IPS DF 4.7 (cell line): Measurements from ENCODE around the gene S100A13.

Experiments
- DNase-seq: peaks from one replicate; pipeline ENCODE4 v3.0.0-alpha.2; 2013; ENCODE audit warnings: low spot score; ENCODE audit errors: extremely low read depth

Gene S100A13

DNA sequence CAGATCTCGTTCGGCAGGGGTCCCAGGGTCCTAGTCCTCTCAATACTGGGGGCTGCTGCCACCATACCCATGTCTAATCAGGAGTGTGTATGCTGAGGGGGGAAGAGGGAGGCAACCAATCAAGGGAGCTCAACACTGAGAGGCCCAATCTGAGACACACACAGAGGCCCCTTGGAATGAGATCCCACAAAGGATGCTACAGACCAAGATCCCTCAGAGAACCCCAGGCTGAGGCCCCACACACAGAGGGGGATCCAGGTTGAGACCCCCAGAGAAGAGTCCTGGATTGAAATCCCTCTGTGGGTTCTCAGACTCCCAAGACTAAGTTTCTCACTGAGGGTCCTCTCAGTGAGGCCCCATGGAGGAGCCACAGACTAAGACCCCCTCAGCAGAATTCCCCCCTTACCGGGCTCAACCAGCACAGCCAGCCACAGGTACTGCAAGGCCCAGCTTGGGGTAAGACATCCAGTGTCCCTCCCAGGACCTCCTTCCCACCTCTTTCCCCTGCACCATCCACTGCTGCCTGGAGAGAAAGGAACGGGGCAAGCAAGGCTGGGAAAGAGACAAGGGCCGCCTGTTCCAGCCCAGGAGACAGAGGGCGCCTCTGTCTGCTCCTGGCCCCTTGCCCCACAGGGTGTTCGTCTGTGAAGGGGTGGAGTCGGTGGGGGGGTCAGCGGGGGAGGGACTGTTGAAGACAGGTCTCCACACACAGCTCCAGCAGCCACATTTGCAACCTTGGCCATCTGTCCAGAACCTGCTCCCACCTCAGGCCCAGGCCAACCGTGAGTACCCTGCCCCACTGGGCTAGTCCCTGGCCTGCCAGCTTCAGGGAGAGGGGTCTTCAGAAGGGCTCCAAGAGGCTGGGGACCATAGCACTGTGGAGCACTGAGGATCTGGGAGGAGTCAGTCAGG, 666 bp upstream of the S100A13 start, which contains the start of gene S100A1:
TSS of gene S100A1 (plus strand) at position 720 of the 912 bp plus-strand sequence. CDS start 2,088 bp downstream, outside the sequence.
- no peak for DNase-seq

DNA sequence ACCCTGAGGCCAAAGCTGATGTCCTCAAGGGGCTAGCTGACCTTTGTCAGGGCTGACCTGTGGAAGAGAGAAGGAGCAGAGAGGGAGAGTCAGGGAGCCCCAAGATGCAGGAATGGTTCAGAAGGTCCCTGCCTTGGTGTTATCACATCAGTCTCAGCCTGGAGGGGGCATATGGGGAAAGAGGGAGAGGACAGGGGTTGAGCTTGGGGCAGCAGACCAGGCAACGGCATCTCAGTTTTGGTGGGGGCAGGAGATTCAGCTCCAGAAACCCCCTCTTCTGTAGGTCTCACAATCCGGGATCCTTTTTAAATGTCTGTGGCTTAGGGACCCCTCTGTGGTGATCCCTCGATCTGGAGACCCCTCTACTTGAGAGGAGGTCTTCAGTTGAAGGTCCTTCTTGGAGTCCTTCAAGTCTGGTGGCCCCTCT, 815 bp downstream of the S100A13 start:
- no peak for DNase-seq

DNA sequence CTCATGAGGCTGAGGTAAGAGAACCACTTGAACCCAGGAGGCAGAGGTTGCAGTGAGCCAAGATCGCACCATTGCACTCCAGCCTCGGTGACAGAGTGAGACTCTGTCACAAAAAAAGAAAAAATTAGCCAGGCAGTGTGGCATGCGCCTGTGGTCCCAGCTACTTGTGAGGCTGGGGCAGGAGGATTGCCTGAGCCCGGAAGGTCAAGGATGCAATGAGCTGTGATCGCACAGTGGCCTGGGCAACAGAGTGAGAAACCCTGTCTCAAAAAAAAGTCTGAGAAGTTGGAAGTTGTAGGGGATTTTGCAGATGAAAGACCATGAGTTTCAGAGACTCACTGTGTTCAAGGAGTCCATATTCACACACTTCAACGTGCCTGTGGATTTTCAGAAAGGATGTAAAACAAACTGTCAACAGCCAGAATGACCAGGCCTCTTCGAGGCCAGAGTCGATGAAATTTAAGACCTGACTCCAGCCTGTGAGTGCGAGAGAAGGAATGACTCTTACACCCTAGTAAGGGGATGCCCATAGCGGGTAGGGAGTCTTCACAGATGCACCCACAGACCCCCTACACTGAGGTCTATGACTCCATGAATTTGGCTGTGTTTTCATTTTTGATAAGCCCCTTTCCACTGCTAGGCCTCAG, 2.2 kb downstream of the S100A13 start:
- DNase-seq: no peak

DNA sequence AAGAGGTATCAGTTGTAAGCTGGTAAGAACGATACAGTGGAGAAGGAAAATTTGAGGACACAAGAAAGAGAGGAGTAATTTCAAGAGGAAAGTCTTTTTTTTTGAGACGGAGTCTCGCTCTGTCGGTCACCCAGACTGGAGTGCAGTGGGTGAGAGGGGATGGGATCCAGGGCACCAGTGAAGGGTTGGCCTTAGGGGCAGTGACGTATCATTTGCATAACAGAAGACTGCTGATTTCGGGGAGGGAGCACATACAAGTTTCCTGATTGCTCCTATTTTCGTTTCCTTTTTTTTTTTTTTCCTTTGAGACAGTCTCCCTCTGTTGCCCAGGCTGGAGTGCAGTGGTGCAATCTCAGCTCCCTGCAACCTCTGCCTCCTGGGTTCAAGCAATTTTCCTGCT, 4.2 kb downstream of the S100A13 start:
- DNase-seq: no peak

DNA sequence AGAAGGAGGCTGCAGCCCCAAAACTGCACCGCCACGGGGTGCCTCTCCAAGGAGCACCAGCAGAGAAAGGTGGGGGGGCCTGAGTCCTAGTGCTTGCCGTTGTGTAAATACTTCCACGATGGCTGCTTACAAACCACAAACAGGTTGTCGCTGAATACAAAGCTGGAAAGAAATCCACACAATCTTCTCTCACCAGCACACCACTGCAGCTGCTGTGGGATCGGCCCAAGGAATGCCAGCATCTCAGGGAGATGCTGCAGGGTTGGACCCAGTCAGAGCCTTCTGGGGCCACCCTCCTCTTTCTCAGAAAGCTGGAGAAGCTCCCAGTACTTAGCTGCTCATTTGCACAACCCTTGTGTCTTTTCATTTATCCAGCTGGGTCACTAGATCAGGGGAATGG, 8.1 kb downstream of the S100A13 start:
- DNase-seq: no peak

DNA sequence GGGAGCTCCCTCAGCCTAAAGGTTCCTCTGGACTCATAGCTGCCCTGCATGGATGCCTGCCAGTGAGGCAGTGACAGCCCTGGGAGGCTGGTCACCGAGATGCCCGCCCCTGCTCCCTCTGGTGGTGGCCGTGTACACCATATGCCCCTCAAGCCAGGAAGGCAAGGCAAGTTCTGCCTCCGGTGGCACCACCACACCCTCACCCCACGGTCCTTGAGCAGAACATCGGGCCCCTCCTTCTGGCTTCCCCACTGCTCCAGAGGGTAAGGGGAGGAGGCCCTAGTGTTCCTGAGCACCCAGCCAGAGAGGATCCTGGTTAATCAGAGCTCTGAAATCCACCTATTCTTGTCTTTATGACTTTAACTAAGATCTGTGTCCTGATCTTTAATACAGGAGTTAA, 9.6 kb downstream of the S100A13 start:
- DNase-seq: no peak

DNA sequence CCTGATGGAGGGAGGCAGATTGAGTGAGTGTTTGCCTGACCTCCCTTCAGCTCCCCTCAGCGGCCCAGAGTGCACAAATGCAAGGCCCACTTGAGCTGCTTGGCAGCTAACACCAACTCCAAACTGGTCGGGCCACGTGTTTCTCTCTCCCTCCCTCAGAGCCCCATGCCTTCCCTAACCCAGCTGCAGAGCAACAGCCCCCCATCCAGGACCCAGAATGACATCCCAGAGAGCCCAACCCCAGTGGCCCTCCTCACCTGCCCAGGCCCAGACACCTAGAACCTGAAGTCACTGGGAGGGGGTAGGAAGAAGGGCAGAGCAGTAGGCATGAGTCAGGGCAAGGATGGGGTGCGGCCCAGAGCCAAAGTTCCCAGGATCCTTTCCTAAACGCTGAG, 10.4 kb downstream of the S100A13 start:
- DNase-seq: no peak

DNA sequence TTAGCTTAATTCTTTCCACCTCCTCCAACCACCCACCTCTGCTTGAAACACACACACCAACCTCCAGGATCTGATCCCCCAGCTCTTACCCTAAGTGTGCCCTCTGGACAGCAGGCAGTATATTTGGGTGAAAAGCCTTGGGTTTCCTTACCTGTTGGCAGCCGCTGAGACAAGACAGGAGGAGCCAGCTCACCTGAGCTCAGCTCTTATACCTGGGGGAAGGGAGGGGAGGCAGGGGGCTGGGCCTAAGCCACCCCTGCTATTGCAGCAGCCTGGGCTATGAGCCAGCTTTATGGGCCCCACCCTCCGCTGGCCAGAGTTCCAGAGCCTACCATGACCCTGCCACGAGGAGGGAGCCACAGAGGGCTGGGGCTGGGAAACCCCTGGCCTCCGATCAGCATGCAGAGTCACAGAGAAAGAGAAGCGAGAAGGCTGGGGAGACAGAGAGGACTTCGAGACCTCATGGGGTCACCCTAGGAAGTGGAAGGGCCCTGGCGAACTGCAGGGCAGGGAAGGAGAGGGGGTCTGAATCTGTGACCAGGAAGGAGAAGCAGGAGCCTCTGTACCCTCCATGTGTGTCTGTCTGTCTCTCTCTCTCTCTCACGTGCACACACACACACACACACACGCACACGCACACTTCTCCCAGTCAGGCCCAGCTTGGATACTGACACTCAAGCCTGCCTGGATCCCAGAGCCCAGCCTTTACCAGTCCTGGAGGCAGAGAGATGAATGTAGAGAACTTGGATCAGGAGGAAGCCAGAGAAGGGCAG, 11.0 kb downstream of the S100A13 start, which contains the start of gene S100A14:
TSS of gene S100A14 (minus strand) at position 182 of the 773 bp plus-strand sequence. CDS start 467 bp downstream, outside the sequence.
- no peak for DNase-seq

DNA sequence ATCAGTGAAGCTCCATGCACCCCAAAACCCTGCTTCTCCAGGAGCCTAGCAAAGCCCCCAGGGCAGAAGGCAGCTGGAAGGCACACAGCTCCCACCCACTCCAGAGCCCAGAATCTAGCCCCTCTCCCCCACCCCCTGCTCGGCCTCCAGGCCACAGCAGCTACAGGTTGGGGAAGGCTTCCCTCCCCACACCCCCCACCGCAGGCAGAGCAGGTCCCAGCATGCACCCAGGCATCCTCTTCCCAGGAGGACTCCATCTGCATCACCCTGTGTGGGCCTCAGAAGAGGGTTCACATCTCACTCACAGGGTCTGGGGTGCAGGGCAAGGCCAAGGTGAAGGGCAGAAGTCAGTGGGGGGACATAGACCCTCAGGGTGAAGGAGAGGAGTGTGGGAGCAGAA, 11.9 kb downstream of the S100A13 start:
- no peak for DNase-seq

DNA sequence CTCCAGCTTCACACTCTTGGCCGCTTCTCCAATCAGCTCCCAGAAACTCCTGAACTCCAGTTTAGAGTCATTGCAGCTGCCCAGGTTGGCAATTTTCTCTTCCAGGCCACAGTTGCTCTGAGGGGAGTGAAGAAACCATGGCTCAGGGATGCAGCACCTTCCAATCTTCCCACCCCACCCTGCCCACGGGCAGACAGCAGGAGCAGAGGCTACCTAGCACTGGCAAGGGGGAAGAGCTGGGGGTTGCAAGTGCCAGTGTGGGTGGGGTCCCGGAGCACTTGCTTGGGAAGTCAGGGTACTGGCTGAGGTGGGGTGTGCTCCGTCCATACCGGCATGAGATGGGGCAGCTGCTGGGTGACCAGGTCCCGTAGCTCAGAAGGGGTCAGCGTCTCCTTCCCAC, 12.4 kb downstream of the S100A13 start:
- DNase-seq: no peak

DNA sequence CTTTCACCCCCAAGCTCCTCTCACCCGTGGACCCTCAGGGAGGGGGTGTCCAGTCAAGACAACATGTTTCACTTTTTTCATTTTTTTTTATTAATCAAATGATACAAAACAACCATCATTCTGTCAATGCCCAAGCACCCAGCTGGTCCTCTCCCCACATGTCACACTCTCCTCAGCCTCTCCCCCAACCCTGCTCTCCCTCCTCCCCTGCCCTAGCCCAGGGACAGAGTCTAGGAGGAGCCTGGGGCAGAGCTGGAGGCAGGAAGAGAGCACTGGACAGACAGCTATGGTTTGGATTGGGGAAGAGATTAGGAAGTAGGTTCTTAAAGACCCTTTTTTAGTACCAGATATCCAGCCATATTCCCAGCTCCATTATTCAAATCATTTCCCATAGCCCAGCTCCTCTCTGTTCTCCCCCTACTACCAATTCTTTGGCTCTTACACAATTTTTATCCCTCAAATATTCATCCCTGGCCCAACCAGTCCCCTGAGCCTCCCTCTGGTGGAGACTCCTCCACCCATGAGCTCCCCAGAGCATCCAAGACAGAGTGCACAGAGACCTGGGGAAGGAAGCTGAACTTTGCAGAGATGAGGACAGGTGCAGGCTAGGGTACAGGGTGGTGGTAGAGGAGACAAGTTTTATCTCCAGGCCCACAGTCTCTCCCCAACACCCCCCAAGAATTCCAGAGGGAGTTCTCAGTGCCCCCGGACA, 13.0 kb downstream of the S100A13 start:
- DNase-seq: no peak

DNA sequence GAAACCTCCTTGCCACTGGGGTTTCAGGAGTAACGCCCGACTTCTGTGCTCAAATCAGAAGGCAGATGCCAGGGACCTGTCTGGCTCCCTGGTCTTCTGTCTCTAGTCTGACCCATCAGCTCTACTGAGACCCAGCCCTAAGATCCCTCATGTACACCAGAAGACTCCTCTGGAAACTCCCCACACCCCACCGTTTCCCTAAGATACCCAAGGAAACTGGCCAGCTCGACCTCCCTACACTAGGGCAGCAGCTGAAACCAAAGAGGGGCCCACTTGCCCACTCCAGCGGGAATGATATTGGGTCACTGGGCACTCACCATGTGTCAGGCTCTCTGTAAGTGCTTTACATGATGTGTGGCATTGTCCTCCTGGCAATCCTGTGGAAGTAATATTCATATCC, 13.9 kb downstream of the S100A13 start:
- DNase-seq: no peak

DNA sequence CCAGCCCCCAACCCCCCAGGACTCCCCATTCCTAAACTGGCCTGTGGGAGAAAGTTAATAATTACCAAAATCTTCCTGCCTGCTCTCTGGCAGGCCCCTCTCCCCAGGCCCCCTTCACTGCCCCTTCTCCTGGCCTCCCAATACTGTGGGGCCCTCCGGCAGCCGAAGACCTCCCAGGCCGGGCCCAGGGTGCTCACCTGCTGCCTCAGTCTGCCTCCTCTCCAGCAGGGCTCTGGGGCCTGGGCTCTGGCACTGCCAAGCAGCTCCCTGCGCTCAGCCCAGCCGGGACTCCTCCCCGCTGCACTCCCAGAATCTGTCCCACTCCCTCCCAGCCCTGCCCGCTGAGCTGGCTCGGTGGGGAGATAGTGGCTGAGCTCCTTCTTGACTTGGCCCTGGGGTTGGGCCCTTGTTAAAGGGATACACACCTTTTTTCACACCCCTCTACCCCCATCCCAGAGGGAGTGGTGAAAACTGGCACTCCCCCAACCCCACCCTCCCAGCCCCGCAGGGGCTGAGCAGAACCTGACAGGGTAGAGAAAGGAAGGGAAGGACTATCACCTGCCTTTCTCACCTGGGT, 14.5 kb downstream of the S100A13 start, which contains the start of gene S100A16:
TSS of gene S100A16 (minus strand) at position 383 of the 577 bp plus-strand sequence. CDS start 4,986 bp downstream, outside the sequence.
- no peak for DNase-seq

DNA sequence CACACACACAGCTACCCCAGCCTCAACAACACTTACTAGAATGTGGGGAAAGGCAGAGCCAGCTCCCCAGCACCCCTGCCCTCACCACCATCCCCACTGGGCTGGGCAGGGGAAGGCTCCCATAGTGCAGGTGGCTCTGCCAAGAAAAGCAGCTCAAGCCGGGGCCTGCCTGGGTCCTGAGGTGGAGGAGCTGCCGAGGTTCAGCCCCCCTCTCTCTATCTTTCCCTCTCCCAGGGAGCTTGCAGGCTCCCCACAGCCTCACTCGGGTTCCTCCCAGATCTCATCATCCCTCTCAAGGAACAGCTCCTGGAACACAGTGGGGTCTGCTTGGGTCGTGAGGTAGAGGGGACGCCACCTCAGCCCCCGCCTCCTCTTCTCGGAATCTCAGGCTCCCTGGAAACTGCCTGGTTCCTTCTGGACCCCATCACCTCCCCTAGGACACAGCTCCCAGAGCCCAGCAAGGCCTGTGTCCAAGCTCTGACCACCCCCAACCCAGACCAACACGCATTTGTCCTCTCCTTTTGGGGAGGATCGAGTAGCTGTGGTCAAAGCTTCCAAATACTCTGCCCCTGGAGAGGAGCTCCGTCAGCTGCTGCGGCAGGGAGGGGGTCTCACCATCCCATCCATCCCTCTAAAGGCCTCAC, 15.1 kb downstream of the S100A13 start:
- no peak for DNase-seq

DNA sequence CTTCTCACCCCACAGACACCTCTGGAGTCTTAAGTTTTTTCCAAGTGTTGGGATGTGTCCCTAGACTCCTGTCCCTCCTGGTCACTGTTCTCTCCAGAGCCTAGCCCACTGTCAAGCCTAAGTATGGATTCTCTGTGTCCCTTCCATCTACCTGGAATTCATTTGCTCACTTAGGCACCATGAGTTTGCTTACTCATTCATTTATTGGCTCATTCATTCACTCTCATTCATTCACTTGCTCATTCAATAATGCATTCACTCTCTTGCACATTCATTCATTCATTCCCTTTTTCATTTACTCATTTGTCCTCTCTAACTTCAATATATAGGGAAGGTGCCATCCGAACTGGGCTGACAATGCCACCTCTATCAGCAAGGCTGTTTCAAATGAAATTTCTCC, 15.9 kb downstream of the S100A13 start:
- DNase-seq: no peak

DNA sequence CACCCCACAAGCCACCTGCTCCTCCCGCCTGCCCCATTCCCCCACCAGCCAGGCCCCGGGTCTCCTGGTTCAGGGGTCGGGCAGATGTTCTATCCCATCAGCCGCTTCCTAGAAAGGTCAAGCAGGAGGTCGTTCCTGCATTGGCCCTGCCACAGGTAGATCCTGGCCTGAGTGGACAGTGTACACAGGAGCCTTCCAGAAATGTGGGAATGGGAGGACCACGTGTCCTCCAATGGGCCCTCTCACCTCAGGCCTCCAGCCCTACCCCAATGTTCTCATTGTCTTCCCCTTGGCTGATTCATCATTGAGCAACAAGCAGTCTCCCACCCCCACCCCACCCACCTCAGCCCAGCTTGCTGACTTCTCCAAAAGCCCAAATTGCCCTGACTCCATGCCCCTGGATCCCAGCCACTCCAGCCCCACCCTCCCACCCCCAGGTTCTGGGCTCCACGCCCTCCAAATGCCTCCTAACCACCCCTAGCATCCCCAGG, 16.4 kb downstream of the S100A13 start:
- no peak for DNase-seq

DNA sequence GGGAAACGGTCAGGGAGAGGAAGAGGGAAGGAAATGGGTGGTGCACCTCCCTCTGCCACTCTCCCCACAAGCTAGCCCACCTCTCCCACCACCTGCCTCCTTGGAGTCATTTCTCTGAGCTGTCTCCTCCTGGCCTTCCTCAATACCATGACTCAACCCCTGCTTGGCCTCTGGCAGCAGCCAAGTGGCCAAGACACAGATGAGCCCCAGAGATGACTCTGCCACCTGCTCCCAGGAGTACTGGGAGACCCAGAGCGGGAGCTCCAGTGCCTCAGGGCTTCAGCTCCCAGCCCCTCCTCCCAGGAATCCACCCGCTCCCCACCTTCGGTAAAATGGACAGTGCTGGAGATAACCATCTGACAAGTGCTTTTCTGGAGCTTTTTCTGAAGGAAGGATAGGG, 17.0 kb downstream of the S100A13 start:
- DNase-seq: no peak

DNA sequence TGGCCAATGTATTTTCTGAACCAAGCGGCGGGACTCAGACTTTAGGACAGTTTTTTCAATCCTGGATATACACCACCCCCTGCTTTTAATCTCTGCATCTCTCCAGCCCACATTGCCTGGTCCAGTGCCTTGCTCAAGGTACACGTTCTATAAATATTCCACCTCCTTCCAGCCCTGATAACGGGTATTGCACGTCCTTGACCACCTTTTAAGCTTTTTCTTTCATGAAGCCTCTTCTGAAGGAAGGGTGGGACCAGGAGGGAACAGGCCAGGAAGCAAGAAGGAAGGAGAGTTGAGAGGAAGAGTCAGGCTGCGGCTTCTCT, 17.8 kb downstream of the S100A13 start:
- no peak for DNase-seq

DNA sequence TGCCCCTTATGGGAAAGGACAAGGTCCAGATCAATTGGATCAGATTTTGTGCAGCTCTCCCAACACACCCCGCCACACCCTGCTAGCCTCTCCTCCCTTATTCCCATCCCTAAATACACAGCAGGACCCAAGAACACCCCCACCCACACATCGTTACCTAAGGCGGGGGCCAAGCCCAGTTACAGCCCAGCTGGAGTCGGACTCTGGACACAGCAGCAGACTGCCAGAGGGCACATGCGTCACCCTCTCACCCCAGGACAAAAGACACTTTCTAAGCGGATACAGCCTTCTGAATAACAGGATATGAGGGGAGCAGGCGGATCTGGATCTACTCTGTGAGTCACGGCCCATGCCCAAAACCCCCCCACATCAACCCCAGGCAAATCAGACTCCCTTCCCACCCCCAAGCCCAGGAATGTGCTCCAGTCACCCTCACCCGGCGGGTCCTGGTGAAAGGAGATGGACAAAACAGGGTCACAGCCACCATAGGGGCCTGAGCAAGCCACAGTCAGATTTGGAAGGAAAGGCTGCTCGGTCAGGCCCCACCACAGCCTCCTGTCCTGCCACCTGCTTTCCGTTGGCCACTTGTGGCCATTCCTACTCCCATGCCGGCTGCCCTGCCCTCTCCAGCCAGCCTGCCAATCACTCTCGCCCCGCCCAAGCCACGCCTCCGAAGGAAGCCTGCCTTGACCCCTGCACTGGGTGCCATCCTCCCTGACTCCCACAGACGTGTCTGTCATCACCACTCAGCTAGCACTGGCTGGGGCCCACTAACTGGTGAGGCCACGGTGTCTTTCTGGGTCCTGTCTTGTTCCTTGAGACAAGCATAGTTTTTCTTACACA, 18.3 kb downstream of the S100A13 start:
- no peak for DNase-seq
